ENCODE results near the gene ATF3. TPM values are rescaled to one million over a fixed set of nuclear protein-coding genes. Genes with fewer than 3 reads are reported as not detected.
A peak's percentile ranks its signal among the peaks of the same experiment; 100 is the strongest.

ATF3 gene
- total and polyA plus RNA-seq, 8 donors = 8.3 to 28.8 (median 20.4) TPM

DNA sequence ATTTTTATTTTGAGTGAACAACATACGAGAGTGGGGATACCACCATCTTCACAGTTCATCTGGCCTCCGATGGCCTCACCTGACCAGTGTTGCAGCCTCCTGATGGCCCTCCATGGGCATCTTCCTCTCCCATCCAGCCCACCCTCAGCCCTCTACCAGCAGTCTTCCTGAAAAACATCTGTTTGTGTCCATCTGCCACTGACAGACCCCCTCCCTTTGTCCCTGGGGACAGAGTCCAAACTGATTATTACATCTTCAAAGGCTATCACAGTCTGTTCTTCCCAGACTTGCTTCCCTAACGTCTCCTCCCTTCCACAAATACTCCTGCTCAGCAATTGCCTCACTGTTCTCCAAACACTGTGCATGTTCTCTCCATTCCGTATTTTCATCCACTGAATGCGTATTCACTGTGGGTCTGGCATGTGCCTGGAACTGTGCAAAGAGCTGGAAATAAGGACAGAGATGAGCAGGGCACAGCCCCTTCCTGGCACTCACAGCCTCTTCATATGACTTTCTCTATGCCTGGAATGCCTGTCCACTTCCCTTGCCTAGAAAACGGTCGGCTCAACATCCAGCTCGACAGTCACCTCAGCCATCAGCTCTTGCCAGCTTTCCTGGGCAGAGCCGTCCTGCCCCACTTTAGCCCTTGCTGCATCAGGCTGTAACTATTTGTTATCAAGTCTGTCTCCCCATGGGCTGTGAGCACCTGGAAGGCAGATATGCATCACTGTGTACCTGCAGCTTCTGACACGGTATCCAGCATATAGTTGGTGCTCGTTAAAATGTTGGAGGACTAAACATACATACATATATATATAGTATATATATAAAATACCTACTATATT, 8.3 kb upstream of the ATF3 start:
- TF ChIP-seq CTCF (IDR thresholded peaks at IDR 0.05) = no peak
- H3K27ac ChIP-seq = no peak overlapping the region
- DNase-seq (no peak), ATAC-seq (no peak), FAIRE-seq (no peak)
- intact Hi-C loops (cut with DNase I) = no loop called here
- no peaks in the 10 kb centered on the region for H3K36me3 ChIP-seq
- 58 to 61% methylated on average over 11 of the region's 11 CpGs for WGBS, 2 donors
- H3K9me3 ChIP-seq = no peaks in the 10 kb centered on the region
- H3K4me1 ChIP-seq = no peaks in the 10 kb centered on the region
- H3K4me3 ChIP-seq = no peak overlapping the region
- H3K27me3 ChIP-seq = no peaks in the 10 kb centered on the region

DNA sequence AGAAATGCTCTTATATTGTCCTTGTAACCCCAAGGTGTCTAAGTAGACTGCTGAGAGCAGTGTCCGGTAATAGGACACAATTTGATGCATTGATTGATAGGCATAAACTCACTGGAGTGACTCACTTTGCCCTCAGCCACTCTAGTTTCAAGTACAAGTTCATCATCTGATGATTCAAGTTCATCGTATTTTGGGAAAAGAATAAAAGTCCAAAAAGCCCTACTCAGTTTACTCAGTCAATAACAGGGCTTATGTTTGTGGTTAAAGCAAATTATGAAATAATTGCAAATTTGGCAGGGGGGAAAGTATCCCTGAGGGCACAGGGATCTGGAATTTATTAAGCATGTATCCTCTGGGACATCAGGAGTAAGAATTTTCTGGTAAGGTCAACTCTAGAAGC, 7.6 kb upstream of the ATF3 start:
- Histone ChIP-seq H3K4me1 (peaks cover 0 to 4% (median 0%) of the 10 kb centered on the region in 3 donors), H3K27ac (no peak overlapping the region), H3K4me3 (no peak overlapping the region), H3K9me3 (no peaks in the 10 kb centered on the region), H3K27me3 (no peaks in the 10 kb centered on the region), H3K36me3 (no peaks in the 10 kb centered on the region)
- intact Hi-C loops (cut with DNase I) = no loop called here
- FAIRE-seq (no peak), ATAC-seq (no peak), DNase-seq (no peak)
- TF ChIP-seq CTCF (IDR thresholded peaks at IDR 0.05) = no peak
- WGBS, 2 donors = 68 to 69% methylated on average over 2 of the region's 2 CpGs

- Histone ChIP-seq H3K27ac (no peak overlapping the region), H3K27me3 (no peaks in the 10 kb centered on the region), H3K36me3 (no peaks in the 10 kb centered on the region), H3K4me1 (peaks cover 0 to 9% (median 3%) of the 10 kb centered on the region in 3 donors), H3K4me3 (no peak overlapping the region), H3K9me3 (no peaks in the 10 kb centered on the region)
- ATAC-seq (no peak), DNase-seq (no peak), FAIRE-seq (no peak)
- 70 to 80% methylated on average over 2 of the region's 2 CpGs for WGBS, 2 donors
- no peak for TF ChIP-seq CTCF (IDR thresholded peaks at IDR 0.05)
- intact Hi-C loops (cut with DNase I) = no loop called here
Measured at GRCh38 chr1:212601524-212601923, 7.0 kb upstream of the ATF3 start.

- ATAC-seq = no peak
- FAIRE-seq = no peak
- intact Hi-C loops (cut with DNase I) = no loop called here
- H3K36me3 ChIP-seq = no peaks in the 10 kb centered on the region
- no peak for DNase-seq
- peak overlapping the region in 2 of 4 donors; percentile 95 to 96 for H3K27ac ChIP-seq
- TF ChIP-seq CTCF (IDR thresholded peaks at IDR 0.05) = no peak
- peaks cover 0 to 15% (median 14%) of the 10 kb centered on the region in 3 donors for H3K4me1 ChIP-seq
- no peaks in the 10 kb centered on the region for H3K9me3 ChIP-seq
- H3K4me3 ChIP-seq = peak overlapping the region in 1 of 4 donors; percentile 62
- 10 to 14% methylated on average over 9 of the region's 9 CpGs for WGBS, 2 donors
- no peaks in the 10 kb centered on the region for H3K27me3 ChIP-seq
Measured at GRCh38 chr1:212605441-212606394, 2.8 kb upstream of the ATF3 start.

All from pancreas (tissue), 10 donors.